ENCODE measurements around the gene LGI2.

DNA sequence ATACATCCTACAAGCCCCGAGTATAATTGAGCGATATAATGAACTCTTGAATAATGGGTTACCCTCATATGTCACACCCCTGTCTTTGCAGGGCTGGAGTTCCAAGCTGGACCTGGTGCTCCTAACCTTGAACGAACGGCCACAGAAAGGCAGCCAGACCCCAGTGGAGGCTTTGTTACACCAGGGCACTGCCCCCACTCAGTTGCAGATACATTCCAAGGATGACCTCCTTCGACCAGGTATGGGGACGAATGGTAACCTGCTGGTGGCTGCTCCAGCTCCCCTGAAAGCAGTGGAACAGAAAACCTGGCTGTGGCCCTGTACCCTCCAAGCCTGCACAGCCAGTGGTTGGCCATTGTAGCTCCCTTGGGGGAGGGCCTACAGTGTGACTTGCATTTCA is 61.3 kb downstream of the LGI2 start:
- no peak for TF ChIP-seq POLR2AphosphoS5 (IDR thresholded peaks at IDR 0.05)
- TF ChIP-seq POLR2A (IDR thresholded peaks at IDR 0.05), result no peak
- TF ChIP-seq, protein P1, sequence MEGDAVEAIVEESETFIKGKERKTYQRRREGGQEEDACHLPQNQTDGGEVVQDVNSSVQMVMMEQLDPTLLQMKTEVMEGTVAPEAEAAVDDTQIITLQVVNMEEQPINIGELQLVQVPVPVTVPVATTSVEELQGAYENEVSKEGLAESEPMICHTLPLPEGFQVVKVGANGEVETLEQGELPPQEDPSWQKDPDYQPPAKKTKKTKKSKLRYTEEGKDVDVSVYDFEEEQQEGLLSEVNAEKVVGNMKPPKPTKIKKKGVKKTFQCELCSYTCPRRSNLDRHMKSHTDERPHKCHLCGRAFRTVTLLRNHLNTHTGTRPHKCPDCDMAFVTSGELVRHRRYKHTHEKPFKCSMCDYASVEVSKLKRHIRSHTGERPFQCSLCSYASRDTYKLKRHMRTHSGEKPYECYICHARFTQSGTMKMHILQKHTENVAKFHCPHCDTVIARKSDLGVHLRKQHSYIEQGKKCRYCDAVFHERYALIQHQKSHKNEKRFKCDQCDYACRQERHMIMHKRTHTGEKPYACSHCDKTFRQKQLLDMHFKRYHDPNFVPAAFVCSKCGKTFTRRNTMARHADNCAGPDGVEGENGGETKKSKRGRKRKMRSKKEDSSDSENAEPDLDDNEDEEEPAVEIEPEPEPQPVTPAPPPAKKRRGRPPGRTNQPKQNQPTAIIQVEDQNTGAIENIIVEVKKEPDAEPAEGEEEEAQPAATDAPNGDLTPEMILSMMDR (IDR thresholded peaks at IDR 0.05), result no peak
